Mucosa of descending colon (tissue), 3 donors: ENCODE measurements around the gene PDZRN4. TPM values are rescaled to one million over a fixed set of nuclear protein-coding genes. Genes with fewer than 3 reads are reported as not detected.

Experiments used
- ATAC-seq: fragments of 200-7000 bp; cut with Tn5 transposase; one replicate; pipeline ENCODE4 v1.9.1; 2020; ENCODE audit warnings: mild to moderate bottlenecking, moderate library complexity
- DNase-seq, 3 donors: peaks; one replicate each; pipeline ENCODE4 v3.0.0-alpha.2; 2020
- H3K36me3 ChIP-seq: fragments of 200-600 bp; one replicate; pipeline ENCODE4 v1.8.0; 2021; ENCODE audit warnings: low read depth, mild to moderate bottlenecking
- H3K4me1 ChIP-seq: fragments of 200-600 bp; one replicate; pipeline ENCODE4 v1.8.0; 2021; ENCODE audit warnings: low read depth, mild to moderate bottlenecking
- H3K4me3 ChIP-seq: fragments of 200-600 bp; one replicate; pipeline ENCODE4 v1.8.0; 2021; ENCODE audit warnings: mild to moderate bottlenecking
- H3K9me3 ChIP-seq: fragments of 200-600 bp; one replicate; pipeline ENCODE4 v1.8.0; 2021; ENCODE audit warnings: mild to moderate bottlenecking
- CTCF ChIP-seq: fragments of 200-600 bp; IDR thresholded peaks from one replicate; pipeline ENCODE4 v1.8.0; 2022; ENCODE audit warnings: antibody characterized with exemption, mild to moderate bottlenecking
- intact Hi-C, 2 donors: fragments of 100-400 bp; cut with DNase I in 1 of 2; cut with micrococcal nuclease in 1 of 2; formaldehyde crosslinking; loops; one replicate each; pipeline versions ENCODE4 v1.11.0 to v1.11.1; 2022; cut with DNase I, micrococcal nuclease
- total RNA-seq, 3 donors: library from RNA; stranded (reverse); fragmentation: NEBNext Ultra II Directional in 2 of 3; extraction: Animal tissue kit (Norgen Biotek cat#: 25700) in 2 of 3; gene quantifications; one replicate each; pipeline versions ENCODE4 v1.2.1 to v1.2.4, GENCODE V29; 2021 to 2023
- donor health status: DM: no; HTN: no; CAD: no; lungs with moderate emphysema.
- donor health status: DM: no; HTN: no; CAD: no.
- donor health status: DM: no; HTN: yes; CAD: no.

Gene PDZRN4
- total RNA-seq, 3 donors from 2014 or later: 0.78 to 46.9 (median 2.0) TPM

GRCh38 chr12:41327096-41327895 lies 139.2 kb downstream of the PDZRN4 start:
- H3K9me3 ChIP-seq: no peaks in the 10 kb centered on the region
- TF ChIP-seq CTCF: no peak
- ATAC-seq: no peak

GRCh38 chr12:41333974-41334373 lies 145.9 kb downstream of the PDZRN4 start:
- no peaks in the 10 kb centered on the region for H3K4me1 ChIP-seq
- no peak for DNase-seq
- no peak for TF ChIP-seq CTCF
- no peak for ATAC-seq
- intact Hi-C loops: no loop called here
- no peaks in the 10 kb centered on the region for H3K36me3 ChIP-seq
- H3K4me3 ChIP-seq: no peak overlapping the region
- no peaks in the 10 kb centered on the region for H3K9me3 ChIP-seq

More at GRCh38 chr12:41327096-41327895, 139.2 kb downstream of the PDZRN4 start:
- Histone ChIP-seq H3K4me3 (no peak overlapping the region), H3K4me1 (no peaks in the 10 kb centered on the region), H3K36me3 (no peaks in the 10 kb centered on the region)
- no peak for DNase-seq
- intact Hi-C loops: no loop called here

GRCh38 chr12:41334390-41334789 lies 146.3 kb downstream of the PDZRN4 start:
- TF ChIP-seq CTCF: no peak
- ATAC-seq: no peak
- Histone ChIP-seq H3K4me3 (no peak overlapping the region), H3K9me3 (no peaks in the 10 kb centered on the region), H3K4me1 (no peaks in the 10 kb centered on the region), H3K36me3 (no peaks in the 10 kb centered on the region)
- intact Hi-C loops: no loop called here
- DNase-seq: no peak

- no peak for TF ChIP-seq CTCF
- Histone ChIP-seq H3K36me3 (no peaks in the 10 kb centered on the region), H3K4me3 (no peak overlapping the region), H3K4me1 (no peaks in the 10 kb centered on the region), H3K9me3 (no peaks in the 10 kb centered on the region)
- intact Hi-C loops: no loop called here
- ATAC-seq: no peak
- no peak for DNase-seq
Measured at GRCh38 chr12:41336041-41336549, 148.0 kb downstream of the PDZRN4 start.

DNA sequence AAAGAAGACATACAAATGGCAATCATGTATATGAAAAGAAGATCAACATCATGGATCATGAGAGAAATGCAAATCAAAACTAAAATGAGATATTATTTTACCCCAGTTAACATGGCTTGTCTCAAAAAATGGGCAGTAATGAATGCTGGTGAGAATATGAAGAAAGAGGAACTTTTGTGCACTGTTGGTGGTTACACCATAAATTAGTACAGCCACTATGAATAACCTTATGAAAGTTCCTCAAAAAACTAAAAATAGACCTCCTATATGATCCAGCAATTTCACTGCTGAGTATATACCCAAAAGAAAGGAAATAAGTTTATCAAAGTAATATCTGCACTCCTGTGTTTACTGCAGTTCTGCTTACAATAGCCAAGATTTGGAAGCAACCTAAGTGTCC lies 151.7 kb downstream of the PDZRN4 start:
- H3K9me3 ChIP-seq: no peaks in the 10 kb centered on the region
- no peaks in the 10 kb centered on the region for H3K36me3 ChIP-seq
- intact Hi-C loops: no loop called here
- no peaks in the 10 kb centered on the region for H3K4me1 ChIP-seq
- no peak overlapping the region for H3K4me3 ChIP-seq
- no peak for ATAC-seq
- no peak for DNase-seq
- TF ChIP-seq CTCF: no peak
